Right ventricle myocardium inferior (tissue), 1 donor: ENCODE measurements around the gene CAB39L. TPM values are rescaled to one million over a fixed set of nuclear protein-coding genes. Genes with fewer than 3 reads are reported as not detected.

Experiments
- ATAC-seq: fragments of 200-7000 bp; cut with Tn5 transposase; one replicate; pipeline ENCODE4 v1.9.1; 2020; ENCODE audit warnings: mild to moderate bottlenecking, moderate library complexity
- DNase-seq: peaks from one replicate; pipeline ENCODE4 v3.0.0; 2021; ENCODE audit errors: missing footprints
- intact Hi-C: fragments of 100-400 bp; cut with DNase I; formaldehyde crosslinking; loops from one replicate; pipeline ENCODE4 v1.11.0; 2022
- total RNA-seq: library from RNA; stranded (reverse); fragmentation: NEBNext Ultra II Directional; extraction: Animal tissue kit (Norgen Biotek cat#: 25700); gene quantifications from one replicate; pipeline ENCODE4 v1.2.1, GENCODE V29; 2021
- donor health status: DM: no; HTN: yes; CAD: no; lungs with severe emphysema.

The CAB39L gene
- total RNA-seq, 1 donor from 2014 or later, result 22.1 TPM

- intact Hi-C loops, result no loop called here
- no peak for ATAC-seq
- DNase-seq, result no peak
These were observed 34.9 kb downstream of the CAB39L start for GRCh38 chr13:49409008-49409407.

- intact Hi-C loops, result no loop called here
- no peak for ATAC-seq
- no peak for DNase-seq
These were observed 35.9 kb downstream of the CAB39L start for GRCh38 chr13:49407936-49408335.

GRCh38 chr13:49407068-49407467, 36.8 kb downstream of the CAB39L start:
- intact Hi-C loops, result no loop called here
- ATAC-seq (no peak), DNase-seq (no peak)

GRCh38 chr13:49404703-49405020, 39.2 kb downstream of the CAB39L start:
- no peak for DNase-seq
- ATAC-seq, result no peak
- intact Hi-C loops, result loop anchor here (5.0 kb wide), 1 partner anchor 203 kb away; no protein-coding TSS in a partner anchor

- DNase-seq (no peak), ATAC-seq (no peak)
- intact Hi-C loops, result loop anchor here (5.0 kb wide), 1 partner anchor 203 kb away; no protein-coding TSS in a partner anchor
These were observed 39.7 kb downstream of the CAB39L start for GRCh38 chr13:49403996-49404702.

- intact Hi-C loops, result loop anchor here (2.0 to 5.0 kb wide), 2 partner anchors 92 to 206 kb away; no protein-coding TSS in a partner anchor
- peak; percentile 96 for ATAC-seq
- DNase-seq, result no peak
These were observed 42.9 kb downstream of the CAB39L start for GRCh38 chr13:49400755-49401659.

- DNase-seq (no peak), ATAC-seq (no peak)
- intact Hi-C loops, result loop anchor here (2.0 to 5.0 kb wide), 2 partner anchors 91 to 207 kb away; no protein-coding TSS in a partner anchor
These were observed 43.9 kb downstream of the CAB39L start for GRCh38 chr13:49399801-49400472.

GRCh38 chr13:49395878-49396380, 47.9 kb downstream of the CAB39L start:
- DNase-seq (no peak), ATAC-seq (peak; percentile 63)
- intact Hi-C loops, result no loop called here

- DNase-seq (no peak), ATAC-seq (peak; percentile 86)
- intact Hi-C loops, result no loop called here
These were observed 48.4 kb downstream of the CAB39L start for GRCh38 chr13:49395451-49395865.

GRCh38 chr13:49388091-49388635, 55.7 kb downstream of the CAB39L start:
- intact Hi-C loops, result no loop called here

GRCh38 chr13:49386664-49387063, 57.2 kb downstream of the CAB39L start:
- ATAC-seq (no peak), DNase-seq (no peak)
- intact Hi-C loops, result no loop called here

More at GRCh38 chr13:49388091-49388635, 55.7 kb downstream of the CAB39L start:
- ATAC-seq (no peak), DNase-seq (no peak)

- ATAC-seq (no peak), DNase-seq (no peak)
- intact Hi-C loops, result no loop called here
These were observed 67.7 kb downstream of the CAB39L start for GRCh38 chr13:49376121-49376520.

GRCh38 chr13:49374585-49375290, 69.1 kb downstream of the CAB39L start:
- ATAC-seq (no peak), DNase-seq (no peak)
- intact Hi-C loops, result no loop called here

GRCh38 chr13:49373716-49374115, 70.1 kb downstream of the CAB39L start:
- DNase-seq, result no peak
- intact Hi-C loops, result no loop called here
- ATAC-seq, result no peak

- no peak for ATAC-seq
- intact Hi-C loops, result no loop called here
- DNase-seq, result no peak
These were observed 71.8 kb downstream of the CAB39L start for GRCh38 chr13:49371943-49372613.

- intact Hi-C loops, result no loop called here
- ATAC-seq (no peak), DNase-seq (no peak)
These were observed 73.5 kb downstream of the CAB39L start for GRCh38 chr13:49370371-49370770.

GRCh38 chr13:49369866-49370265, 74.0 kb downstream of the CAB39L start:
- ATAC-seq (no peak), DNase-seq (no peak)
- intact Hi-C loops, result no loop called here

GRCh38 chr13:49368688-49369087, 75.2 kb downstream of the CAB39L start:
- DNase-seq, result no peak
- intact Hi-C loops, result no loop called here
- no peak for ATAC-seq
